Stimulated activated CD4-positive, alpha-beta T cell treated with anti-CD3 and anti-CD28 coated beads, Interleukin-15, amount 100 ng/mL, for 24 hours (primary cell): Measurements from ENCODE around the gene ADAMTS12.

Experiments
- DNase-seq: peaks from one replicate; pipeline ENCODE4 v3.0.0-alpha.2; 2020

The ADAMTS12 gene

GRCh38 chr5:33894566-33894965 is 2.8 kb upstream of the ADAMTS12 start:
- DNase-seq: no peak

DNA sequence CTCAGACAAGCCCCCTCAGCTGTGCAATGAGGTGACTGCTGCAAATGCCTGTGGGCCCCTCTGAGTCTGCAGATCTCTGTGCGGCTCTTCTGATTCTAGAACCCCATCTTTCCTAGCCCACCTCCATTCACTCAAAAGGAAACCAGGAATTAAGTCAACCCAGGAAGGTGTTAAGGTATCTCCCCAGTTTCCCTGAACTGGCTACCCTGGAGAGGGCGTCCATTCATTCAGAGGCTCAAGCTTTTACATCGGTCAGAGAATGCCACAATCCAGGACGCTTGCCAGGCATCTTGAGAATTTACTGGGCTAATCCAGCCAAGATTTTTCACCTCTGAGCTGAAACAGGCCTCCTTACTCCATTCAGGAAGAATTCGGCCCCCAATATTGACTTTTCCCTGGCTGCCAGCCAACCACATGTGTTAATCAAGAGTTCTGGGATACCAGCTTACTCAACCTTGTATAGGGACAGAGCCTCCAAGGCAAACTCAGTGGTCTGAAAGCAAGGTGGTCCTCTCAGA is 889 bp upstream of the ADAMTS12 start:
- no peak for DNase-seq

GRCh38 chr5:33891446-33891787 is 373 bp downstream of the ADAMTS12 start:
- DNase-seq: no peak

DNA sequence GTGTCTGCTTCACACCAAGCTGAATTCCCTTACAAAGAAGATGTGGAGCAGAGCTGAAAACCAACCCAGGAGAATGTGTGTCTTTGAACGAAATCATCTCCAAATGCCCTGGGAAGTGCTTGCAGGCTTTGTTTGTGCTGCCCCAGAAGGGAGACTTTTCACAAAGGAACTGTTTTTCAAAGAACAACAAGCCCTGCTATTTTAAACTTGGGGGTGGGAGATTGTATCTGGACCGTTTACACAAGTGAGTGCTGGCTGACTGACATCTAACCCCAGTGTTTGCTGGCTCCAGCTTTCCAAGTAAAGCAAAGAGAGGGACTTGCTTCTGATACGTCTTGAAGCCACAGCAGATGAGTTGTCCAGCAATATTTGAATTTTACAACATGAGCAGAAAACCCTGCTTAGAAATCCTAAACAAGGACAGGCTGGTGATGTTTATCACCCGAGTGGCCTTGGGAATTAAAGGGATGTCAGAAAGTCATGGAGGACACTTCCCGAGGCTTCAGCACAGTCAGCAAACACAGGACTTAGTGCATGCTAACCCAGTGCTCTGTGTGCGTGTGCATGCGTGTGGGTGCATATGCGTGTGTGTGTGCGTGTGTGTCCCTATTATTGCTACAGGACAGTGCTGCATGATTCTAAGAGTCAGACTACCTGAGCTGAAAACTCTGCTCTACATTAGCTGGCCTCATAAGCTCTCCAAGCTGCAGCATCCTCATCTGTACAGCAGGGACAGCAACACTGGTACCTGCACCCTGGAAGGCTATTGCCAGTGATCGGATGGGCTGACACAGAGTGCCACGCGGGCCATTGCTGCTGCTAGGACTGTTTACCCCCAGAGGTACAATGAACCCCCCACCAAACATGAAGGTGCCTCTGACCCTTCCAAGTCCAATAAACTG is 1.4 kb downstream of the ADAMTS12 start:
- no peak for DNase-seq

DNA sequence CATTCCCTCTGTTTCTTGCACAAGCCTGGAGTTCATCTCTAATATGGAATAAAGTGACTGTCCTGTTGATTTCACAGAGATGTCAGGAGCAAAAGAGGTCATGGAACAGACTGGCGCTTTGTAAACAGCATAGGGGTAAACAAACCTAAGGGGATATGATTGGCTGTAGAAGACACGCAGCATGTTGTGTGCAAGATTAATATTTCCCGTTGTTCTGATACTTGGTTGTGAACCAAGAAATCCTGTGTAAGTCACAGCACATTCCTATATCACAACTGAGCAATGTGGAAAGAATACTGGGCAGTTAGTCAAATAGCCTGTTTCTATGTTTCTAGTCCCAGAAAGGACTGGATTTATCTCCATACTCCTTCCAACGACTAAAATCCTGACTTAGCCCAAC is 3.2 kb downstream of the ADAMTS12 start:
- no peak for DNase-seq

GRCh38 chr5:33887268-33887667 is 4.5 kb downstream of the ADAMTS12 start:
- no peak for DNase-seq

DNA sequence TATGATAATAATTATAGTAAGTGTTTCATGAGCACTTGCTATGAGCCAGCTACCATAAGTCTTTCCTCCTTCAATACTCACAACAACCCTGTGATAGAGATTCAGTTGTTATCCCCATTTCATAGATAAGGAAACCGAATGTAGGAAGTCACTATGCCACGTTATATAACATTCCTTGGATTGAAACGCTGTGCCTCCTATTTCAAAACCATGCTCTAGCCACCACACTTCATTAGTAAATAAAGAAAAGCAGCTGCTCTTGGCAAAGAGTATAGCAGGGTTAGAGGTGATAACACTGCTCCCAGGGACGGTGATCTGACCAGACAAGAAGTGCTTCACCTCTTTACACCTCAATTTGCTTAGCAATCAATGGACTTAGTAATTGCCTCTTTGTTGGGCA is 5.5 kb downstream of the ADAMTS12 start:
- DNase-seq: no peak

DNA sequence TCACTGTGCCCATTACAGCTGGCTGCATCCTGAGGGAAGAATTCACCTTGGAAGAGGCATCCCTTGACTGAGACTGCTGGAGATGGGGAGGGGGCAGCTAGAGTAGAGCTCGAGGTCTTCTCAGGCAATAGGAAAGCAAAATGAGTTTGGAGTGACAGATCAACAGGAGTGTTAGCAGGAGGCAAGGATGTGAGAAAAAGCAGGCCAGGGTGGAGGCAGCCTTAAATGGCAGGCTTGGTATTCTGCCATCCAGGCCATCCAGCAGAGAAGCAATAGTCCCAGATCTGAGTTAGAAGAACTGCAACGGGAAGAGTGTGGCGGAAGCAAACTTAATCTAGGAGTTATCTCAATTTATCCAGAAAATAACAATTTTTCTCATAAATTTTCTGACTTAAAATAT is 6.1 kb downstream of the ADAMTS12 start:
- DNase-seq: no peak

- no peak for DNase-seq
These were observed 8.3 kb downstream of the ADAMTS12 start for GRCh38 chr5:33883482-33883881.

DNA sequence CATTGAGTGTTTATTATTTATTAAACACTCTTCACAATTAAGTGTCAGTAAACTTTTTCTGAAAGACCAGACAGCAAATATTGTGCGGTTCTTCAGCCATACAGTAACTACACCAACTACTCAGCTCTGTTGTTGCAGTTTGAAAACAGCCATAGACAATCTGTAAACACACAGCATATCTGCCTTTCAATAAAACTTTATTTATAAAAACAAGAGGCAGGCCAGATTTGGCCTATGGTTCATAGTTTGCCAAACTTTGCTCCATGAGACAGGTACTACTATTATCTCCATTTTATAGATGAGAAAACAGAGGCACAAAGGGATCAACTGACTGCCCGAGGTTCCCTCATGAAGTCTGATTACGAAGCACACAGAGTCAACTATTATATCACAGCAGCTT is 11.5 kb downstream of the ADAMTS12 start:
- no peak for DNase-seq

DNA sequence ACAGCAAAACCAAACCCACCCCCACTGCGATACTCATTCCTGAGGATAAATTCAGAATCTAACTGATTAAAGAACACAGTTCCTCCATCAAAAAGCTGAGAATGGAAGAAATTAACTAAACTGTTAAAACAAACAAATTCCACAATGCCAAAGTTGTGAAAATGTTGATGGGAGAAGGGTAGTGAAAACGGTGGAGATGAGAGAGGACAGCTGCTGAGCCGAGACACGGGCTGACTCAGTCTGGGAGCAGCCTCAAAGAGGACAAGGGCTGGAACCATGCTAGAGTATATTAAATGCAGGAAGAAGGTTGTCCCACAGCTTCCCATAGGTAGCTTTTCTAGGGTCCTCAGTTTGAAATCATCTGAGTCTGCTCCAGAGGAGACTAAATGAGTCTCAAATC is 14.3 kb downstream of the ADAMTS12 start:
- DNase-seq: no peak

DNA sequence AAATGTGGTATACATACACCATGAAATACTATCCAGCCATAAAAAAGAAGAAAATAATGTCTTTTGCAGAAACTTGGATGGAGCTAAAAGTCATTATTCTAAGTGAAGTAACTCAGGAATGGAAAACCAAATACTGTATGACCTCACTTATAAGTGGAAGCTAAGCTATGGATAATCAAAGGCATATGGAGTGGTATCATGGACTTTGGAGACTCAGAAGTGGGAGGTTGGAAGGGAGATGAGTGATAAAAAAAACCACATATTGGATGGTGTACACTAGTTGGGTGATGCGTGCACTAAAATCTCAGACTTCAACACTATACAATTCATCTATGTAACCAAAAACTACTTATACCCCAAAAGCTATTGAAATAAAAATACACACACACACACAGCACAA is 24.5 kb downstream of the ADAMTS12 start:
- no peak for DNase-seq

- DNase-seq: peak; percentile 12
These were observed 32.6 kb downstream of the ADAMTS12 start for GRCh38 chr5:33859177-33859576.

DNA sequence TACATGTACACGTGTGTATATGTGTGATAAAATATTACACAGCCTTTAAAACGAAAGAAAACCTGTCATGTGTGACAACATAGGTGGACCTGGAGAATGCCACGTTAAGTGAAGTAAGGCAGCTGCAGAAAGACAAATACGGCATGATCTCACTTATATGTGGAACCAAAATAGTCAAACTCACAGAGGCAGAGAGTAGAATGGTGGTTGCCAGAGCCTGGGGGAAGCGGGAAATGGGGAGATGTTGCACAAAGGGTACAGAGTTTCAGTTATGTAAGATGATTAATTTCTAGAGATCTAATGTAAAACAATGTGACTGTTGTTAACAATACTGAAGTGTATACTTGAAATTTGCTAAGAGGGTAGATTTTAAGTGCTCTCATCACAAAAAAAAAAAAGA is 34.8 kb downstream of the ADAMTS12 start:
- no peak for DNase-seq

- no peak for DNase-seq
These were observed 36.4 kb downstream of the ADAMTS12 start for GRCh38 chr5:33855396-33855795.

- no peak for DNase-seq
These were observed 37.0 kb downstream of the ADAMTS12 start for GRCh38 chr5:33854733-33855151.

DNA sequence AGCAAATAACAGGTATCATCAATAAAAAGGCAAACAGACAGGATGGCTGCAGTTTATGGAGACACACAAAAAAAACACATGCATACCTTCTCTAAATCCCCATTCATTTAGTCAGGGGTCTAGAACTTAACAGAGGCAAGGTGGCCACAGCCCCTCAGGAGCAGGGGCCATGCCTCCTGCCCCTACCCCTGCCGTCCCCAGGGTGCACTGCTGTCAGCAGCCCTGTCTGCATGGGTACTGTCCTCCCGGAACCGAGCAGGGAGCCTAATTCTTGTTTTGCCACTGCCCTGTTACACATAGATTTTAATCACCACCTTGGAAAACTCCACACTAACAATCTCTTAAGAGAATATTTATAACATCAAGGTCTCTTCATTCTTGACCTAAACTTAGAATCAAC is 39.0 kb downstream of the ADAMTS12 start:
- DNase-seq: no peak

DNA sequence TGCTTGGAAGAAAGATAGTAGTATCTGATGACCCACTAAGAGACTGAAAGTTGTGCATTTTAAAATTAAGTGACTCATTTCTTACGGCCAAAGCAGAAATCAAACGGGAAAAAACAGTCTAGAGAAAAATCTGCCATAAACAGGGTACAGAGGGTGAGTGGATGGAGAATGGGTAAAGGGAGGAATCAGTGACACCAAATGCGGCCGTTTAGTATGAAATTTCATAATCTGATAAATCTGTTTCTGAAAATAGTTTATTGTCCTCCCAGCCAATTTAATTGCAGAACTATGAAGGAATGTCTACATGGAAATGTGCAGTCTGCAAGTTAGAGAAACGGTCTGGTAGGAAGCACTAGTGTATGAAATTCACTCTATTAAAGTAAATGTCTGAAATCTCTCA is 39.5 kb downstream of the ADAMTS12 start:
- DNase-seq: no peak

- peak; percentile 39 for DNase-seq
These were observed 41.6 kb downstream of the ADAMTS12 start for GRCh38 chr5:33850100-33850594.

- DNase-seq: no peak
These were observed 43.2 kb downstream of the ADAMTS12 start for GRCh38 chr5:33848554-33848953.

DNA sequence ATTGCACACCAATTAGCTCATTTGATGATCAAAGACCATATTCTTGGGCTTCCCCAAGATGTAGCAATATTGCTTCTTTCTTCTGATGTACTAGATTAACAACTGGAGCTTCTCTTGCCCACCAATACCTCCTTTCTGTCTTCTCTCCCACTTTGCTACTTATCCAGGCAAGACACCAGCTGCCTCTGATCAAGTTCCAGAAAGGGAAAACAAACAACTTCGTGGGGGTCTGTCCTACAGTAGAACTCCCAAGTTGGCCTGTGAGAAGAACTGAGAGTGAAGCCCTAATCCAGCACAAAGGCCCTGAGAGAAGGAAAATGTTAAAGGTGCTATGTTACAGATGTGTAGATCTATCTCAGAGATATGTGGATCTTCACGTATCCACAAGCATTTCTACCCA is 44.9 kb downstream of the ADAMTS12 start:
- no peak for DNase-seq

GRCh38 chr5:33843579-33843978 is 48.2 kb downstream of the ADAMTS12 start:
- DNase-seq: no peak

DNA sequence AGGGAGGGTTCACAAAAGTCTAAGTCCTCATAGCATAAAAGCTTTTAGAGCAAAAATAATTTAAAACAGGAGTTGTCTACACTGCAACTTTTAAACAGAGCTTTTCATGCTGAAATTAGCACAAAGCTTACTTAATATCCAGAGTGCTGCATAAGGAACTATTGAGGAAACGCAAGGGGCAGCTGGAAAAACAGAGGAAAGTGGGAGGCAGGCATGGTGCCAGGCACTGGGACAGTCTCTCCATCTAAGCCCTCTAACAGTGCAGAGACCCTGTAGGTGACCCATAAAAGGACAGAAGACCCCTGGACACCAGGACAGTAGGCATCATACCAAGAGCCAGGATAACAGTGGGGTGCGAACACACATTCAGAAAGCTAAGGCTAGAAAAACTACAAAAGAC is 49.3 kb downstream of the ADAMTS12 start:
- DNase-seq: no peak

DNA sequence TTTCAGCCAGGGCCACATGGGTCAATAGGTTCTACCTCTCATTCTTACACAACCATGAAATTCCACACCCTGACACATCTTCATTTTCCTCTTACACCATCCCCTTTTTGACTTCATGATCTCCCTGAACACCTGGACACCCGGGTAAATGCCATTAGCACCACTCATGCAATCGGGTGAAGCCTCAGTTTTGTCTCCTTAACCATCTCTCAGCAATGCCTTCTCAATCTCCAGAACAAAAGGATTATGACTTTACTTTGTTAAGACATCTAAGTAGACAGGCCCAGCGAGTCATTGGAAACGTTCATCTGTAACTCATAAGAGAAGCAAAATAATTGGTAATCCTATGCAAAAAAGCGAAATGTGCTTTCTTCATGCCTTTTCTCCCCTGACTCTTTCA is 49.9 kb downstream of the ADAMTS12 start:
- no peak for DNase-seq
